ENCODE measurements around the gene TEX14.
"Not testable (repeated sequence)": the region's sequence is repeated elsewhere in the genome, so short reads cannot be mapped to it uniquely, and the experiment has no call there.

TEX14 gene

GRCh38 chr17:58657962-58658803 lies 33.7 kb downstream of the TEX14 start:
- not testable (repeated sequence) for DNase-seq

- DNase-seq, result no peak
Measured at GRCh38 chr17:58648236-58648635, 43.6 kb downstream of the TEX14 start.

- no peak for DNase-seq
Measured at GRCh38 chr17:58643147-58643546, 48.7 kb downstream of the TEX14 start.

GRCh38 chr17:58641887-58642311 lies 49.9 kb downstream of the TEX14 start:
- DNase-seq, result no peak

- no peak for DNase-seq
Measured at GRCh38 chr17:58640202-58640601, 51.6 kb downstream of the TEX14 start.

GRCh38 chr17:58639681-58640080 lies 52.2 kb downstream of the TEX14 start:
- no peak for DNase-seq

- DNase-seq, result no peak
Measured at GRCh38 chr17:58637011-58637570, 54.8 kb downstream of the TEX14 start.

GRCh38 chr17:58632324-58633314 lies 59.2 kb downstream of the TEX14 start:
- DNase-seq, result no peak

GRCh38 chr17:58631523-58632323 lies 60.1 kb downstream of the TEX14 start:
- DNase-seq, result peak; percentile 98

- no peak for DNase-seq
Measured at GRCh38 chr17:58630883-58631522, 60.8 kb downstream of the TEX14 start.

GRCh38 chr17:58626905-58627304 lies 64.9 kb downstream of the TEX14 start:
- DNase-seq, result no peak

GRCh38 chr17:58624751-58625150 lies 67.1 kb downstream of the TEX14 start:
- DNase-seq, result no peak

GRCh38 chr17:58621174-58621573 lies 70.7 kb downstream of the TEX14 start:
- DNase-seq, result no peak

- no peak for DNase-seq
Measured at GRCh38 chr17:58618336-58618735, 73.5 kb downstream of the TEX14 start.

GRCh38 chr17:58617563-58617962 lies 74.3 kb downstream of the TEX14 start:
- DNase-seq, result no peak

GRCh38 chr17:58615768-58616659 lies 75.8 kb downstream of the TEX14 start:
- no peak for DNase-seq

- no peak for DNase-seq
Measured at GRCh38 chr17:58614859-58615459, 76.9 kb downstream of the TEX14 start.

GRCh38 chr17:58611331-58611730 lies 80.5 kb downstream of the TEX14 start:
- DNase-seq, result no peak

GRCh38 chr17:58606934-58607333 lies 84.9 kb downstream of the TEX14 start:
- DNase-seq, result no peak

- no peak for DNase-seq
Measured at GRCh38 chr17:58605986-58606385, 85.9 kb downstream of the TEX14 start.

Measured in retina (tissue), 1 donor.